ENCODE data around the gene ARL2.
"Not testable (repeated sequence)": the region's sequence is repeated elsewhere in the genome, so short reads cannot be mapped to it uniquely, and the experiment has no call there.

The ARL2 gene

GRCh38 chr11:64976651-64977050, 37.3 kb upstream of the ARL2 start:
- no peak for TF ChIP-seq CTCF (IDR thresholded peaks at IDR 0.05; ENCODE audit: insufficient read depth, missing control alignments)
- DNase-seq (ENCODE audit: insufficient read length, low spot score) (no peak), FAIRE-seq (no peak)

DNA sequence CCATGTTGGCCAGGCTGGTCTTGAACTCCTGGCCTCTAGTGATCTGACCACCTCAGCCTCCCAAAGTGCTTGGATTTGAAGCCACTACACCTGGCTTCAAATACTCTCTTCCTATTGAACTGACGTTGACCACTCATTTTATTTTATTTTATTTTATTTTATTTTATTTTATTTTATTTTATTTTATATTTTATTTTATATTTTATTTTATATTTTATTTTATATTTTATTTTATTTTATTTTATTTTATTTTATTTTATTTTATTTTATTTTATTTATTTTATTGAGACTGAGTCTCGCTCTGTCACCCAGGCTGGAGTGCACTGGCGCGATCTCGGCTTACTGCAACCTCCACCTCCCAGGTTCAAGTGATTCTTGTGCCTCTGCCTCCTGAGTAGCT, 30.6 kb upstream of the ARL2 start:
- FAIRE-seq; DNase-seq (ENCODE audit: insufficient read length, low spot score): not testable (repeated sequence)

DNA sequence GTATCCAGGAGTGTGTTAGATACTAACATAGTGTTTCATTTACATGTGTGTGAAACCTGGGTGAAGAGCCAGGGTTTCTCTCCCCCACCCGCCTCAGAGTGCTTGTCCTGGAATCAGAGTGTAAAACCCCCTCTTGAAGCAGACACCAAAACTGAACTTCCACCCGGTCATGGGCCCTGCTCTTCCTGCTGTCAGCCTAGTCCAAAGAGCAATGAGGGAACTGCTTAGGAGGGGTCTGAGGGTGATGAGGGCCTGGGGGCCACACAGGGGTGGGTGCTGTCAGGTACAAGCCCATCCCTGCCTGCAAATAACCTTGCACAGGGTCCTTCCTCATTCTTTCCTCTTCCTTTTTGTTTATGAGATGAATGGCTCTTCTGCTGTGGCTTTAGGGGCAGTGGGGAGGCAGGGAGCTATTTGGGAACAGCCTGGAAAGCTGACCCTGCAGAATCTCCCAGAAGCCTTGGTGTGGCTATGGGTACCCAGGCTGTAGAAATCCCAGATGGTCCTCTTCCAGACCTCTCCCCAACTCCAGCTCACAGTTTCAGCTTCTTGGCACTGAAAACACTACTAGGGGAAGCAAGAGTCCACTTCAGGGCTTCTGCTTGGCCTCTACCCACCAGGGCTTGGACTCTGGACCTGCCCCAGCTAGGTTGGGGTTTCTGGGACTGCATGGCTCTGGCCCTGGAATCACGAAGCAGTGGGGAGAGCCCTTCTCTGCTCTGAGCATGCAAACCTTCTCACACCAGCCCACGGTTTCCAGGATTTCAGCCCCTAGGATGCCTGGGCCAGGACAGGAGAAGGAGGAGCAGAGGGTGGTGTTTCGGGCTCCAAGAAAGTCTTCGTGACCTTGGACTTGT, 25.7 kb upstream of the ARL2 start:
- FAIRE-seq = no peak
- TF ChIP-seq CTCF (IDR thresholded peaks at IDR 0.05; ENCODE audit: insufficient read depth, missing control alignments) = no peak
- no peak for DNase-seq (ENCODE audit: insufficient read length, low spot score)

DNA sequence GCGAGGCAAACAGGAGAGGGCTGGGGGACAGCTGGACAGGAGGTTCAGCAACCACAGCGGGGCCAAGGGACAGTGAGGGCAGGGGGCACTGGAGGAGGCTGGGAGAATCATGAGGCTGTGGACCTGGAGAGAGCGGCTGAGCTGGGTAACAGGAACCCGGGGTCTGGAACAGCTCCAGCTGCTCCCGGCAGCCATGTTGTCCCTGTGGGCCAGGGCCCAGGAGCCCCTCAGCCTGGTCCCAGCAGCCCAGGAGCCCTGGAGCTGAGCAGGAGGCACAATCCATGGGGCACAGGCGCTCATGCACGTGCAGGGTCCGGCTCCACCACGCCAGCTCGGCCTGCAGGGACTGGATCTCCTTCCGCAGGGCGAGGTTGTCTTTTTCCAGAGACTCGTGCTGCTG, 24.5 kb upstream of the ARL2 start:
- no peak for DNase-seq (ENCODE audit: insufficient read length, low spot score)

DNA sequence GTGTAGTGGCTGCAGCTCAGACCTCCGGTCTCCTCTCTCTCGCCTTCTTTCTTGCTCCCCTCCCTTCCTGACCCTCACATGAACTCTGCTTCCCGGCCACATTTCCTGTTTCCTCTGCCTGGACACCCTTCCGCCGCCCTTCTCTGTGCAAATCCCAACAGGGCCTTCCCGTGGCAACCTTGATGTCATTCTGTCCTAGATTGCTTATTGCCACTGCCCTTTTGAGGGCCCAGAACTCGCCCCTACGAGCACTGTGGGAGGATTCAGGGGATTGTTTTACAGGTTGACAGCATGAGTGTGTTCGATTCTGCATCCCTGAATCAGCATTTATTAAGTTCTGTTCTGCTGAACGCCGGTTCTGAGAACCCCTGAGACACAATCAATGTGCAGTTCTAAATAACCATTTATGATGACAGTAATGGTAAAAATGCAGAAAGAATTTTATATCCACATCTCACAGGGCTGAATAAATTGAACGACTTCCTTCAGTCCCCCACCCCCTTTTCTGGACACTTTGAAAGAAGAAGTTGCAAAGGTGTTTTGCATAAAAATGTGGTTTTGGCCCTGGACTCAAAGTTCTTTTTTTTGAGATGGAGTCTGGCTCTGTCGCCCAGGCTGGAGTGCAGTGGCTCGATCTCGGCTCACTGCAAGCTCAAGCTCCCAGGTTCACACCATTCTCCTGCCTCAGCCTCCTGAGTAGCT, 23.6 kb upstream of the ARL2 start:
- no peak for FAIRE-seq

More for the DNA sequence above, 24.5 kb upstream of the ARL2 start:
- no peak for FAIRE-seq
- no peak for TF ChIP-seq CTCF (IDR thresholded peaks at IDR 0.05; ENCODE audit: insufficient read depth, missing control alignments)

DNA sequence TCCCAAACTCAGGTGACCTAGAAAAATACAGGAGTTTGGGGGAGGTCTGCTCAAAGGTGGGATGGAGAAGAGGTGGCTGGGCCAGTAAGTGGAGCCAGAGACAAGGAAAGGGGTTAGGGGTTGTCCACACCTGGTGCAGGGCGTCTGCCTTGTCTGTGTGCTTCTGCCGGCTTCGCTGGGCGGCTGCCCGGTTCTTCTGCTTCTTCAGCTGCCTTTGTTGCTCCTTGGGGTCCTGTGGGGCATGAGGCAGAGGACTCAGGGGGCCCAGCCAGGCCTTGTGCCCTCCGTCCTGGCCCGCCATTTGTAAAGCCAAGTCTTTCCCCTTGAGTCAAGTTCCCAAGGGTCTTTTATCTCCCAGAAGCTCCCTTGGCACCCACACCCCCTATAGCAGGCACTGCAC, 19.6 kb upstream of the ARL2 start:
- DNase-seq (ENCODE audit: insufficient read length, low spot score) = no peak
- TF ChIP-seq CTCF (IDR thresholded peaks at IDR 0.05; ENCODE audit: insufficient read depth, missing control alignments) = no peak
- no peak for FAIRE-seq

More for the DNA sequence above, 23.6 kb upstream of the ARL2 start:
- TF ChIP-seq CTCF (IDR thresholded peaks at IDR 0.05; ENCODE audit: insufficient read depth, missing control alignments) = no peak
- DNase-seq (ENCODE audit: insufficient read length, low spot score) = no peak

- DNase-seq (ENCODE audit: insufficient read length, low spot score) (no peak), FAIRE-seq (no peak)
- TF ChIP-seq CTCF (IDR thresholded peaks at IDR 0.05; ENCODE audit: insufficient read depth, missing control alignments) = no peak
Measured at GRCh38 chr11:64996327-64996709, 17.6 kb upstream of the ARL2 start.

Measured in D721Med (cell line).